GM13976 (cell line): Measurements from ENCODE around the gene DCLK1.

Source experiments
- DNase-seq: peaks from one replicate; pipeline ENCODE4 v3.0.0; 2012; ENCODE audit warnings: low spot score
- CTCF ChIP-seq: IDR thresholded peaks from 2 replicates; pipeline ENCODE4 v1.5.1; 2012; ENCODE audit warnings: borderline replicate concordance, mild to moderate bottlenecking; ENCODE audit not compliant: insufficient read depth; ENCODE audit errors: extremely low read depth, missing control alignments, control extremely low read depth
- in situ Hi-C: fragments of 300-500 bp; cut with MboI; formaldehyde crosslinking; loops from one replicate; pipeline ENCODE4 v1.12.0; 2022; ENCODE audit warnings: low sequenced_read_pairs, mixed read lengths, inconsistent platforms; ENCODE audit not compliant: unreplicated experiment

The DCLK1 gene

GRCh38 chr13:36031490-36031889 is 99.7 kb downstream of the DCLK1 start:
- DNase-seq: no peak
- no peak for TF ChIP-seq CTCF
- in situ Hi-C loops: no loop called here

GRCh38 chr13:36030670-36031331 is 100.4 kb downstream of the DCLK1 start:
- in situ Hi-C loops: no loop called here
- TF ChIP-seq CTCF: no peak
- DNase-seq: no peak

GRCh38 chr13:36029166-36029565 is 102.0 kb downstream of the DCLK1 start:
- in situ Hi-C loops: no loop called here
- no peak for DNase-seq
- TF ChIP-seq CTCF: no peak

- DNase-seq: no peak
- in situ Hi-C loops: no loop called here
- no peak for TF ChIP-seq CTCF
Measured at GRCh38 chr13:36028359-36029025, 102.7 kb downstream of the DCLK1 start.

GRCh38 chr13:36026531-36026930 is 104.7 kb downstream of the DCLK1 start:
- in situ Hi-C loops: no loop called here
- DNase-seq: no peak
- TF ChIP-seq CTCF: no peak

GRCh38 chr13:36014763-36015162 is 116.4 kb downstream of the DCLK1 start:
- in situ Hi-C loops: no loop called here
- DNase-seq: no peak
- TF ChIP-seq CTCF: no peak
